HS-5 (cell line): ENCODE data around the gene MKNK2.
A peak's percentile ranks its signal among the peaks of the same experiment; 100 is the strongest.
"Not testable (repeated sequence)": the region's sequence is repeated elsewhere in the genome, so short reads cannot be mapped to it uniquely, and the experiment has no call there.

Source experiments
- DNase-seq: peaks from one replicate; pipeline ENCODE4 v3.0.0-alpha.2; 2012; ENCODE audit warnings: low read depth

The MKNK2 gene

GRCh38 chr19:2050991-2051772 lies at the start of gene MKNK2:
TSS of gene MKNK2 (minus strand) at chr19:2051244. CDS start at chr19:2050851, 393 bp downstream.
- no peak for DNase-seq

DNA sequence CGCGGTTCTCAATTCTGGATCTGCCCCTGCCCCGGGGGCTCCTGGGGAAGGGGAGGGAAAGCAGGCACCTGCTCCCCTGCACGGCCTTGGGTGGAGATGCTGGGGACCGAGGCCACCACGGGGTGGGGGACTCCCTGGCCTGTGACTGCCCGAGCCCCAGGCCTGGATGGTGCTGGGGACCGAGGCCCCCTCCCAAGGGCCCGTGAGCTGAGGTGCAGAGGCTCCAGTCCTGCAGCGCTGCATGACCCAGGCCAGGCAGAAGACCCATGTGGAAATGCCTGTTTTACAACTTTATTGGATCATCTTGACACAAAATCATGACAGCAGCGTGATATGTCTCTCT lies 49.6 kb upstream of the MKNK2 start:
- DNase-seq: no peak

GRCh38 chr19:2099937-2100718 lies 49.1 kb upstream of the MKNK2 start:
- DNase-seq: no peak

DNA sequence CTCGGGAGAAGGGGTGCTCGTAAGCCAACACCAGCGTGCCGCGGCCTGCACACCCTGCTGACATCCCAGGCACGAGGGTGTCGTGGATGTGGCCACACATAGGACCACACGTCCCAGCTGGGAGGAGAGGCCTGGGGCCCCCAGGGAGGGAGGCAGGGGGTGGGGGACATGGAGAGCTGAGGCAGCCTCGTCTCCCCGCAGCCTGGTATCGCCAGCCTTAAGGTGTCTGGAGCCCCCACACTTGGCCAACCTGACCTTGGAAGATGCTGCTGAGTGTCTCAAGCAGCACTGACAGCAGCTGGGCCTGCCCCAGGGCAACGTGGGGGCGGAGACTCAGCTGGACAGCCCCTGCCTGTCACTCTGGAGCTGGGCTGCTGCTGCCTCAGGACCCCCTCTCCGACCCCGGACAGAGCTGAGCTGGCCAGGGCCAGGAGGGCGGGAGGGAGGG lies 48.0 kb upstream of the MKNK2 start:
- no peak for DNase-seq

DNA sequence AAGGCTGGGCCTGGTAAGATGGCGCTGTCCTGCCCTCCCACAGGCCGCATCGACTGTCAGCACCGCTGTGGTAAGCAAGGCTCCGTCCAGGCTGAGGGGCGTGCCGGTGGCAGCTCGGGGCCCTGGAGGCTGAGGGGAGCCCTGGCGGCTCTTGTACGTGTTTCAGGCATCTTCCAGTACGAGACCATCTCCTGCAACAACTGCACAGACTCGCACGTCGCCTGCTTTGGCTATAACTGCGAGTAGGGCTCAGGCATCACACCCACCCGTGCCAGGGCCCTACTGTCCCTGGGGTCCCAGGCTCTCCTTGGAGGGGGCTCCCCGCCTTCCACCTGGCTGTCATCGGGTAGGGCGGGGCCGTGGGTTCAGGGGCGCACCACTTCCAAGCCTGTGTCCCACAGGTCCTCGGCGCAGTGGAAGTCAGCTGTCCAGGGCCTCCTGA lies 46.9 kb upstream of the MKNK2 start:
- DNase-seq: no peak

- DNase-seq: no peak
Observed at GRCh38 chr19:2097203-2097885, 46.3 kb upstream of the MKNK2 start.

DNA sequence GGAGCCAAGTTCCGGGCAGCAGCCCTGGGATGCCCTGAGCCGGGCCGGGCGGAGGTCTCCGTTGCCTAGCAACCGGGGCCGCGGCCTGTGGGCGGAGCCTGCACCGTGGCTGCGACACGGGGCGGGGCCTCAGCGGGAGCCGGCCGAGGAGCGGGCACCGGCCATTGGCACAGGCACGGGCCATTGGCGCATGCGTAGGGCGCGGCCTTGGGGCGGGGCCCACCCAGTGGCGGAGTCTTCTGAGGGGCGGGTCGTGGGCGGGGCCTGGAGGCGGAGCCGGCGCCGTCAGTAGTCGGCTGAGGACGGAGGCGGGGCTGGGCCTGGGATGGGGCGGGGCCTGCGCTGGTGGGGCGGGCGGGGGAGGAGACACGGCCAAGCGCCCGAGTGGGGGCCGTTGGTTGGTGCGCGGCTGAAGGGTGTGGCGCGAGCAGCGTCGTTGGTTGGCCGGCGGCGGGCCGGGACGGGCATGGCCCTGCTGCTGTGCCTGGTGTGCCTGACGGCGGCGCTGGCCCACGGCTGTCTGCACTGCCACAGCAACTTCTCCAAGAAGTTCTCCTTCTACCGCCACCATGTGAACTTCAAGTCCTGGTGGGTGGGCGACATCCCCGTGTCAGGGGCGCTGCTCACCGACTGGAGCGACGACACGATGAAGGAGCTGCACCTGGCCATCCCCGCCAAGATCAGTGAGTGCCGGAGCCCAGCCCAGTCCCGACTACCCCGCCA lies 45.6 kb upstream of the MKNK2 start, which contains the start of gene IZUMO4:
Gene IZUMO4, plus strand, starts transcription at position 436 of the 723 bp plus-strand sequence. Its CDS starts 31 bp downstream, at position 467.
- peak; percentile 68 for DNase-seq

- DNase-seq: peak; percentile 50
Observed at GRCh38 chr19:2096034-2096479, 45.0 kb upstream of the MKNK2 start, which contains the start of gene MOB3A. TSS of gene MOB3A (minus strand) at chr19:2096326. CDS start at chr19:2078560, 17,766 bp downstream.

- DNase-seq: not testable (repeated sequence)
Observed at GRCh38 chr19:2091926-2092525, 41.0 kb upstream of the MKNK2 start.

- no peak for DNase-seq
Observed at GRCh38 chr19:2089727-2090053, 38.6 kb upstream of the MKNK2 start.

GRCh38 chr19:2089001-2089711 lies 38.1 kb upstream of the MKNK2 start:
- DNase-seq: no peak

DNA sequence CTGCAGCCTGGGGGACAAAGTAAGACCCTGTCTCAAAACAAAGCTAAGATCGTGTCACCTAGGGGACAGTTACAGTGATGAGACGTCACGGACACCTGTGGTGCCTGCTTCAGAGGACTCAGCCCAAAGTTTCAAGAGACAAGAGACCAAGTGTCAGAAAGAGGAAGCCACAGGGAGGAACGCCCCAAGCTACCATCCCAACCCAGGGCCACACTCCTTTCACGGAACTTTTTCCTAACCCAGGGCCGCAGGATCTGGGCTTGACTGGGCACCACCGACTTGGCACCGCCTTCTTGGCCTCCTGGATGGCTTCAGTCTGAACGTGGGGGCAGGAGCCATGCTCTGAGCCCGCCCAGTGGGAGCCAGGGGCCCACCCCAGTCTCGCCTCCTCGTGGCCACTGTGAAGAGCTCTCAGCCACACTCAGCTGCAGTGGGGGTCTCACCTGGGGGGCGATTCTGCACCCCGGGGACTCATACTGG lies 36.6 kb upstream of the MKNK2 start:
- no peak for DNase-seq

DNA sequence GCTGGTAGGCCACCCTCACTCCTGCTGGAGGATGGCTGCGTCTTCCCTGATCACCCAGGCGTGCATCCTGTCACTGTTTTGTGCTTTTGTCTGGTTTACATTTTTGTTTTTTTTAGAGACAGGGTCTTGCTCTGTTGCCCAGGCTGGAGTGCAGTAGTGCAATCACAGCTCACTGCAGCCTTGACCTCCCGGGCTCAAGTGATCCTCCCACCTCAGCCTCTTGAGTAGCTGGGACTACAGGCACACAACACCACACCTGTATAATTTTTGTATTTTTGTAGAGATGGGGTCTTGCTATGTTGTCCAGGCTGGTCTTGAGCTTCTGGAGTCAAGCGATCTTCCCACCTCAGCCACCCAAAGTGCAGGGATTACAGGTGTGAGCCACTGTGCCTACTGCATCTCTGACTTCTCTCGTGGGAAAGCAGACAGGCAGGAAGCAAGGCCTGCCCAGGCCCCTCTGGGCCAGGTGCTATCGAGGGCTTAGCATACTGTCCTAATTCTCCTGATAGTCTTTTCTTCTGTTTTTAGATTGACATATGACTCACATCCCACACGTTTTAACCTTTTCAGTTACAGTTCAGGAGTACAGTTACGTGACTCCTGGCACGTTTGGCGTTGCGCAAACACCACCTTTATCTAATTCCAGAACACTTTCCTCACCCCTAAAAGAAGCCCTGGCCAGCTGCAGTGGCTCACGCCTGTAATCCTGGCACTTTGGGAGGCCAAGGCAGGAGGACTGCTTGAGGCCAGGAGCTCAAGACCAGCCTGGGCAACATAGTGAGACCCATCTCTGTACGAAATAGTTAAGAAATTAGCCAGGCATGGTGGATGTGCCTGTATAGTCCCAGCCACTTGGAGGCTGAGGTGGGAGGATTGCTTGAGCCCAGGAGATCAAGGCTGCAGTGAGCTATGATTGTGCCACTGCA lies 35.9 kb upstream of the MKNK2 start:
- DNase-seq: not testable (repeated sequence)

DNA sequence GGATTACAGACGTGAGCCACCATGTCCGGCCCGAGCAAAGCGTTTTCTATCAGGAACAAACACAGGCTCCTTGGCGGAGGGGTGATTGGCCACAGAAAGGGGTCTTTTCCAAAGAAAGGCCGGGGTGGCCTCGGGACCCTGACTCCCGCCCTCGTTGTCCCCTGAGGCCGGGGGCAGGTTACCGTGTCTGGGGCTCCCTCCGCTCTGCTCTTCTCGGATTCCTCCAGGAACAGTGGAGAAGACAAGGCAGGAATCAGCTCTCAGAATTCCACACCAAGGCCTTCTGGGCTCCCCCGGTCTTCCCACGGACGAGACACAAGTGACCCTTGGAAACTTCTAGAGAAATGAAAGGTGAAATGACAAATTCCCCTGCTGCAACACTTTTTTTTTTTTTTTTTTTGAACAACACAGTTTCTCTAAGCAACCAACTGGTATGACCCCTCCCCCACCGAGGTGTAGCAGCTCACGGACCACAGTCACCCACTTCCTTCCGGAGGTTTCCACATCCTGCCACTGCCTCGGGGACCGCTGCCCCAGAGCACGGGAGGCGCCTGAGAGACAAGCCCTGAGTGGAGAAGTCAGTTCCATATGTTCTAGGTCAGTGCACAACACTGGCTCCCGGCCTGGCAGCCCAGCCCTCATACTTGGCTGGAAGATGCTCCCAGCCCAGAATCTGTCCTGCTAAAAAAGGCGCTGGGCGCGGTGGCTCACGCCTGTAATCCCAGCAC lies 34.1 kb upstream of the MKNK2 start:
- DNase-seq: no peak

DNA sequence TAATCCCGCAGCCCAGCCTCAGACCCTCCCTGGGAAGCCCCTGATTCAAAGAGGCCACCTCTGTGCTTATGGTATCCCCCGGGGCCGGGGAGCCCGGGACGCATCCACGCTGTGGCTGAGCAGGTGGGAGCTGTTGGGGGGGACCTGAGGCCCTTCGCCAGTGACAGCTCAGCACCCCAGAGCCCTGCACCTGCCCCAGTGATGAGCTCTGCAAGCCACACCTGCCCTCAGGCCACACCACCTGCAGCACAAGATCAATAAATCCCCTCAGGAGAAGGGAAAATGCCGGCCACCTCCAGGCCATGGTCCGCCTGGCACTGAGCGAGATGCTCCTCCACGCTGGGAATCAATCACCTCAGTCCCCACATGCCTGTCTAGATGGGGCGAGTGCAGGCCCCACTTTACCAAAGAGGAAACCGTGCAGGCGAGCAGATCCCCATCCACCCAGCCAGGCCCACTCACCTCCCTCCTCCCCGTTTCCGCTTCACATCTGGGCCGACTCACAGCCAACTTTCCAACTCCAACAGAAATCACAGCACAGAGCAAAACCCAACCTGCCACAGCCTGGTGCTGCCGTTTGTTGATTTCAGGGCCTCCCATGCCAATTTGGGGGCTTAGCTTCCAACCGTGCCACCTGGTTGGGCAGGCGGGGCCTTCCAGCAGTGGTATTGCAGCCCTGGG lies 32.3 kb upstream of the MKNK2 start:
- no peak for DNase-seq

DNA sequence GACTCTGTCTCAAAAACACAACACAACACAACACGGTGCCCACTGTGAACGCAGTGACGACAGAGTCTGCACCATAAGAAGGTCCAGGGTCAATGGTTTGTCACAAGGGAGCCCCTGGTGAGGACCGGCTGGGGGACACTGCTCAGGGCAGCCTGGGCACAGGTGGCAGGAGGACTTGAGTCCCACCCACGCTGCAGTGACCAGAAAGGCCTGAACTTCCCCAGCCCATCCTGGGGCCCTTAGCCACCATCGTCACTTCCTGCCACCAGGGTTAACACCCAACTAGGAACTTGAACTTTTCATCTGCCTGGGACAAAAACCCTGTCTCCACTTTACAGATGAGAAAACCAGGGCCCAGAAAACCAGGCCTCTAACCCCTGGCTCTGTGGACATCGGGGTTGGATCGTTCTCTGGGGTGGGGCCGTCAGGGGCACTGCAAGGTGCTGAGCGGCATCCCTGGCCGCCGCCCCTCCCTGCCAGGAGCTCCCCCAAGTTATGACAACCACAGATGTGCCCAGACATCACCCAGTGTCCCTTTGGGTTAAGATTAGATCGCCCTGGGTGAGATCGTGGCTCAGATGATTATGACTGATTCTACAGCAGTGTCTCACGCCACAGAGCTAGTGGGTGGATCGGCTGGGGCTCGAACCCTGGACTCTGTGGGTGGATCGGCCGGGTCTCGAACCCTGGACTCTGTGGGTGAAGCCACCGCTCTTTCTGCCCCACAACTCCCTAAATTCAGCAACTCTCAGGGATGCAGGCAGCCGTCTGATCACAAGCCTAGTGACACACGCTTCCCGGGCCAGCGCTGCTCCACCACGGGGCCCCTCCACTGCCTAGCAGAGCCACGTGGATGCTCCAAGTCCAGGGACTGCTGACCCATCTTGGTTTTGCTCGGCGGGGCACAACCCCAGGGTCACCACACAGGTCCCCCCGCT lies 31.1 kb upstream of the MKNK2 start:
- DNase-seq: no peak
